ENCODE measurements around the gene NAA30.

DNA sequence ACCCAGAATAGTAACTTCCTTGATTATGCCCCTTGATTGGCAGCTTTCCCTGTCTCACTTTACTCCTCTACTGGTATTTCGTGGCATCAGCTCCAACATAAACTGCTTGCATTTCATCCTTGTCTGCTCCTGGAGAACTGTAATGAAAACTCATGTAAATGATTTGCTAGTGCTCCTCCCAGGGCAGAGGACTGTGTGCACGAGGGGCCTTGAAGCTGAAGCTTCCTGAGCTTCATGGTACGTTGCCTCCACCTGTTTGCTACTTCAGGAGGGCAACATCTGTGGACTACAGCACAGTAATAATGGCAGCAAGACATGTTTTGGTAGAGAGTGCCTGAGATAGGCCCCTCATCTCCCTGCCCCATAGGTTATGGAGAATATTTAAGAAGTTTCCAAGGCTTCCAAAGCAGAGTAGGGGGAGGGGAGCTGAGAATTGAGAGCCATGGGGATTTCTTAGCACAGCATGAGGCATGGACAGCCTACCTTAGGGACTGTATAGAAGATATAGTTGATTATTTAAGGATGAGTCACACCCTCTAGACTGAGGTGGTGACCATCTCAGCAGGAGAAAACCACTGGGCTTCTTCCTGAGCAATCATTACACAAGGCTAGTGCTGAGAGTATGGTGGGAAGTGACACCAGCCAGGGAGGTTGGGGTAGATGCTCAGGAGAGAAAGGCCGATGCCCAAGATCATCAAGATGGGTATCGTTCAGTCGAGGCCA, 73.8 kb downstream of the NAA30 start:
- TF ChIP-seq EP300 (IDR thresholded peaks at IDR 0.05) = no peak
- TF ChIP-seq, protein P1, sequence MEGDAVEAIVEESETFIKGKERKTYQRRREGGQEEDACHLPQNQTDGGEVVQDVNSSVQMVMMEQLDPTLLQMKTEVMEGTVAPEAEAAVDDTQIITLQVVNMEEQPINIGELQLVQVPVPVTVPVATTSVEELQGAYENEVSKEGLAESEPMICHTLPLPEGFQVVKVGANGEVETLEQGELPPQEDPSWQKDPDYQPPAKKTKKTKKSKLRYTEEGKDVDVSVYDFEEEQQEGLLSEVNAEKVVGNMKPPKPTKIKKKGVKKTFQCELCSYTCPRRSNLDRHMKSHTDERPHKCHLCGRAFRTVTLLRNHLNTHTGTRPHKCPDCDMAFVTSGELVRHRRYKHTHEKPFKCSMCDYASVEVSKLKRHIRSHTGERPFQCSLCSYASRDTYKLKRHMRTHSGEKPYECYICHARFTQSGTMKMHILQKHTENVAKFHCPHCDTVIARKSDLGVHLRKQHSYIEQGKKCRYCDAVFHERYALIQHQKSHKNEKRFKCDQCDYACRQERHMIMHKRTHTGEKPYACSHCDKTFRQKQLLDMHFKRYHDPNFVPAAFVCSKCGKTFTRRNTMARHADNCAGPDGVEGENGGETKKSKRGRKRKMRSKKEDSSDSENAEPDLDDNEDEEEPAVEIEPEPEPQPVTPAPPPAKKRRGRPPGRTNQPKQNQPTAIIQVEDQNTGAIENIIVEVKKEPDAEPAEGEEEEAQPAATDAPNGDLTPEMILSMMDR (IDR thresholded peaks at IDR 0.05) = no peak

All from tibial nerve (tissue), 4 donors.